Muscle layer of duodenum (tissue), 2 donors: ENCODE data around the gene PCSK5.
"Not testable (repeated sequence)": the region's sequence is repeated elsewhere in the genome, so short reads cannot be mapped to it uniquely, and the experiment has no call there.

ENCODE experiments used
- H3K27ac ChIP-seq: one replicate; pipeline ENCODE4 v1.7.0; 2013; ENCODE audit warnings: mild to moderate bottlenecking, low read length
- H3K27me3 ChIP-seq: one replicate; pipeline ENCODE4 v1.7.0; 2013; ENCODE audit warnings: low read depth, mild to moderate bottlenecking, control low read depth, low read length
- H3K36me3 ChIP-seq, 2 donors: one replicate each; pipeline ENCODE4 v1.7.0; 2013; ENCODE audit warnings: low read length in 2 of 2, control low read depth in 1 of 2, mild to moderate bottlenecking in 1 of 2; ENCODE audit not compliant: insufficient read depth in 2 of 2, control insufficient read depth in 1 of 2
- H3K4me1 ChIP-seq, 2 donors: one replicate each; pipeline ENCODE4 v1.7.0; 2013; ENCODE audit warnings: low read length in 2 of 2, mild to moderate bottlenecking in 2 of 2, control low read depth in 1 of 2, moderate library complexity in 1 of 2; ENCODE audit not compliant: insufficient read depth in 2 of 2, control insufficient read depth in 1 of 2
- H3K4me3 ChIP-seq, 2 donors: one replicate each; pipeline ENCODE4 v1.7.0; 2013; ENCODE audit warnings: low read length in 2 of 2, low read depth in 1 of 2, mild to moderate bottlenecking in 1 of 2
- H3K9me3 ChIP-seq, 2 donors: one replicate each; pipeline ENCODE4 v1.7.0; 2013; ENCODE audit warnings: low read length in 2 of 2, control low read depth in 1 of 2, mild to moderate bottlenecking in 1 of 2; ENCODE audit not compliant: control insufficient read depth in 1 of 2
- donor health status: healthy.

Gene PCSK5

GRCh38 chr9:76322810-76323209 is 432.3 kb downstream of the PCSK5 start:
- Histone ChIP-seq H3K27me3 (no peaks in the 10 kb centered on the region), H3K4me3 (no peak overlapping the region), H3K9me3 (no peaks in the 10 kb centered on the region), H3K27ac (no peak overlapping the region), H3K4me1 (no peaks in the 10 kb centered on the region), H3K36me3 (no peaks in the 10 kb centered on the region)

- H3K27me3 ChIP-seq, result no peaks in the 10 kb centered on the region
- H3K36me3 ChIP-seq, result no peaks in the 10 kb centered on the region
- H3K4me1 ChIP-seq, result no peaks in the 10 kb centered on the region
- H3K4me3 ChIP-seq, result no peak overlapping the region
- H3K9me3 ChIP-seq, result no peaks in the 10 kb centered on the region
- no peak overlapping the region for H3K27ac ChIP-seq
These were observed 433.0 kb downstream of the PCSK5 start for GRCh38 chr9:76323490-76323889.

- H3K27ac ChIP-seq, H3K27me3 ChIP-seq, H3K4me3 ChIP-seq, H3K4me1 ChIP-seq, H3K36me3 ChIP-seq, H3K9me3 ChIP-seq: not testable (repeated sequence)
These were observed 433.6 kb downstream of the PCSK5 start for GRCh38 chr9:76324030-76324429.

- H3K27ac ChIP-seq, result no peak overlapping the region
- H3K27me3 ChIP-seq, result no peaks in the 10 kb centered on the region
- H3K9me3 ChIP-seq, result no peaks in the 10 kb centered on the region
- H3K36me3 ChIP-seq, result no peaks in the 10 kb centered on the region
- H3K4me3 ChIP-seq, result no peak overlapping the region
- H3K4me1 ChIP-seq, result no peaks in the 10 kb centered on the region
These were observed 439.6 kb downstream of the PCSK5 start for GRCh38 chr9:76330034-76330433.

- no peaks in the 10 kb centered on the region for H3K4me1 ChIP-seq
- H3K27ac ChIP-seq, result no peak overlapping the region
- H3K9me3 ChIP-seq, result no peaks in the 10 kb centered on the region
- H3K27me3 ChIP-seq, result no peaks in the 10 kb centered on the region
- H3K36me3 ChIP-seq, result no peaks in the 10 kb centered on the region
- H3K4me3 ChIP-seq, result no peak overlapping the region
These were observed 442.9 kb downstream of the PCSK5 start for GRCh38 chr9:76333388-76333787.

- no peak overlapping the region for H3K4me3 ChIP-seq
- H3K27me3 ChIP-seq, result no peaks in the 10 kb centered on the region
- no peaks in the 10 kb centered on the region for H3K9me3 ChIP-seq
- no peak overlapping the region for H3K27ac ChIP-seq
- H3K36me3 ChIP-seq, result no peaks in the 10 kb centered on the region
- H3K4me1 ChIP-seq, result no peaks in the 10 kb centered on the region
These were observed 443.5 kb downstream of the PCSK5 start for GRCh38 chr9:76333964-76334363.

GRCh38 chr9:76336027-76336426 is 445.6 kb downstream of the PCSK5 start:
- no peaks in the 10 kb centered on the region for H3K9me3 ChIP-seq
- no peak overlapping the region for H3K4me3 ChIP-seq
- no peaks in the 10 kb centered on the region for H3K36me3 ChIP-seq
- no peaks in the 10 kb centered on the region for H3K27me3 ChIP-seq
- H3K4me1 ChIP-seq, result no peaks in the 10 kb centered on the region
- H3K27ac ChIP-seq, result no peak overlapping the region

- H3K36me3 ChIP-seq, result no peaks in the 10 kb centered on the region
- H3K9me3 ChIP-seq, result no peaks in the 10 kb centered on the region
- H3K4me3 ChIP-seq, result no peak overlapping the region
- H3K27me3 ChIP-seq, result no peaks in the 10 kb centered on the region
- no peaks in the 10 kb centered on the region for H3K4me1 ChIP-seq
- no peak overlapping the region for H3K27ac ChIP-seq
These were observed 447.9 kb downstream of the PCSK5 start for GRCh38 chr9:76338418-76338817.

GRCh38 chr9:76341616-76342015 is 451.1 kb downstream of the PCSK5 start:
- Histone ChIP-seq H3K36me3 (no peaks in the 10 kb centered on the region), H3K27me3 (no peaks in the 10 kb centered on the region), H3K9me3 (no peaks in the 10 kb centered on the region), H3K4me3 (no peak overlapping the region), H3K4me1 (no peaks in the 10 kb centered on the region), H3K27ac (no peak overlapping the region)

GRCh38 chr9:76342201-76342600 is 451.7 kb downstream of the PCSK5 start:
- Histone ChIP-seq H3K9me3 (no peaks in the 10 kb centered on the region), H3K27me3 (no peaks in the 10 kb centered on the region), H3K27ac (no peak overlapping the region), H3K4me1 (no peaks in the 10 kb centered on the region), H3K36me3 (no peaks in the 10 kb centered on the region), H3K4me3 (no peak overlapping the region)

- Histone ChIP-seq H3K36me3 (no peaks in the 10 kb centered on the region), H3K4me3 (no peak overlapping the region), H3K9me3 (no peaks in the 10 kb centered on the region), H3K27me3 (no peaks in the 10 kb centered on the region), H3K4me1 (no peaks in the 10 kb centered on the region), H3K27ac (no peak overlapping the region)
These were observed 452.4 kb downstream of the PCSK5 start for GRCh38 chr9:76342858-76343257.

GRCh38 chr9:76349865-76350264 is 459.4 kb downstream of the PCSK5 start:
- Histone ChIP-seq H3K27ac (no peak overlapping the region), H3K36me3 (no peaks in the 10 kb centered on the region), H3K4me1 (no peaks in the 10 kb centered on the region), H3K4me3 (no peak overlapping the region), H3K9me3 (no peaks in the 10 kb centered on the region), H3K27me3 (no peaks in the 10 kb centered on the region)
